H1 (cell line): Measurements from ENCODE around the gene VSIG10. TPM values are rescaled to one million over a fixed set of nuclear protein-coding genes. Genes with fewer than 3 reads are reported as not detected.

Experiments
- CTCF ChIA-PET: fragments of 300-600 bp; sonication (Branson Sonifier 250); formaldehyde crosslinking; loops from one replicate; lab custom pipeline; 2021; ENCODE audit not compliant: partially characterized antibody; lab: Charles Lee
- POLR2A ChIA-PET: fragments of 300-600 bp; sonication (Branson Sonifier 250); formaldehyde crosslinking; loops from one replicate; lab custom pipeline; 2021; ENCODE audit warnings: inconsistent platforms; ENCODE audit not compliant: partially characterized antibody; lab: Charles Lee
- DNase-seq, 2 experiments: peaks; one replicate each; pipeline versions ENCODE4 v3.0.0 to v3.0.0-alpha.2; 2010 to 2022; ENCODE audit warnings: low spot score in 2 of 2, low read depth in 1 of 2, mixed read lengths in 1 of 2
- FAIRE-seq: peaks from 2 replicates; lab custom pipeline; 2011; peaks lifted over from hg19 to GRCh38; lab: Jason Lieb, UNC
- H2AFZ ChIP-seq: 2 replicates; pipeline ENCODE4 v1.8.1; 2012; ENCODE audit warnings: low read length, inconsistent platforms
- H2AK5ac ChIP-seq: 2 replicates; pipeline ENCODE4 v1.6.1; 2013; ENCODE audit warnings: low read depth, low read length
- H2BK120ac ChIP-seq: replicated peaks from 2 replicates; pipeline ENCODE3; 2013; ENCODE audit warnings: low read depth, low read length, inconsistent platforms
- H2BK12ac ChIP-seq: 2 replicates; pipeline ENCODE4 v1.6.1; 2013; ENCODE audit warnings: low read depth, low read length
- H2BK15ac ChIP-seq: 2 replicates; pipeline ENCODE4 v1.6.1; 2013; ENCODE audit warnings: low read length
- H2BK20ac ChIP-seq: 2 replicates; pipeline ENCODE4 v1.6.1; 2013; ENCODE audit warnings: low read length
- H2BK5ac ChIP-seq: 2 replicates; pipeline ENCODE4 v1.6.1; 2013; ENCODE audit warnings: low read depth, low read length
- H3K14ac ChIP-seq: 2 replicates; pipeline ENCODE4 v1.6.1; 2013; ENCODE audit warnings: inconsistent platforms; ENCODE audit not compliant: insufficient read length
- H3K18ac ChIP-seq: 2 replicates; pipeline ENCODE4 v1.6.1; 2013; ENCODE audit warnings: low read length; ENCODE audit errors: extremely low read depth
- H3K23ac ChIP-seq: 2 replicates; pipeline ENCODE4 v1.6.1; 2013; ENCODE audit warnings: inconsistent platforms; ENCODE audit not compliant: insufficient read length
- H3K23me2 ChIP-seq: 2 replicates; pipeline ENCODE4 v1.6.1; 2013; ENCODE audit warnings: low read depth, low read length
- H3K27ac ChIP-seq: 2 replicates; pipeline ENCODE4 v1.6.1; 2011; ENCODE audit warnings: low read depth, low read length, inconsistent platforms
- H3K27me3 ChIP-seq, 4 experiments: replicated peaks in 1 of 4; 1 replicate in 1 of 4; 2 replicates in 3 of 4; pipeline versions ENCODE4 v1.6.1 to v1.8.1; 2011 to 2013; ENCODE audit warnings: low read length in 3 of 4, mild to moderate bottlenecking in 3 of 4, inconsistent platforms in 2 of 4, mixed read lengths in 2 of 4, moderate library complexity in 1 of 4; ENCODE audit not compliant: control insufficient read depth in 3 of 4, insufficient read depth in 3 of 4; ENCODE audit errors: extremely low read depth in 1 of 4
- H3K36me3 ChIP-seq, 4 experiments: 2 replicates each; pipeline versions ENCODE4 v1.6.1 to v1.8.1; 2011 to 2013; ENCODE audit warnings: mild to moderate bottlenecking in 4 of 4, low read length in 3 of 4, moderate library complexity in 2 of 4, control low read depth in 1 of 4, inconsistent platforms in 1 of 4; ENCODE audit not compliant: insufficient read depth in 4 of 4, control insufficient read depth in 2 of 4
- H3K4ac ChIP-seq: replicated peaks from 2 replicates; pipeline ENCODE3; 2013; ENCODE audit warnings: low read length, low read depth, mixed read lengths, inconsistent platforms; ENCODE audit not compliant: insufficient read length
- H3K4me1 ChIP-seq, 4 experiments: replicated peaks in 1 of 4; 1 replicate in 1 of 4; 2 replicates in 3 of 4; pipeline versions ENCODE4 v1.6.1 to v1.8.1; 2011 to 2013; ENCODE audit warnings: low read length in 3 of 4, inconsistent platforms in 2 of 4, mixed read lengths in 1 of 4; ENCODE audit not compliant: insufficient read depth in 4 of 4, control insufficient read depth in 3 of 4
- H3K4me2 ChIP-seq, 2 experiments: 2 replicates each; pipeline versions ENCODE4 v1.6.1 to v1.8.1; 2011 to 2013; ENCODE audit warnings: low read depth in 2 of 2, low read length in 2 of 2, control low read depth in 1 of 2, inconsistent platforms in 1 of 2, mild to moderate bottlenecking in 1 of 2; ENCODE audit not compliant: insufficient read depth in 1 of 2
- H3K4me3 ChIP-seq, 4 experiments: fragments of 200-600, 300-600 bp in 1 of 4; sonication (generic), shearing (Covaris generic), sonication (Bioruptor Twin) in 1 of 4; 2 replicates each; pipeline versions ENCODE4 v1.5.1 to v1.8.1; 2011 to 2016; ENCODE audit warnings: low read length in 4 of 4, low read depth in 3 of 4, control low read depth in 2 of 4, inconsistent platforms in 2 of 4, mild to moderate bottlenecking in 2 of 4, mixed read lengths in 1 of 4, moderate library complexity in 1 of 4; ENCODE audit not compliant: insufficient read depth in 2 of 4; ENCODE audit errors: extremely low read depth in 1 of 4
- H3K56ac ChIP-seq: replicated peaks from 2 replicates; pipeline ENCODE3; 2013; ENCODE audit warnings: low read depth, mild to moderate bottlenecking, mixed read lengths, low read length, inconsistent platforms; ENCODE audit not compliant: insufficient read length
- H3K79me1 ChIP-seq: 2 replicates; pipeline ENCODE4 v1.6.1; 2013; ENCODE audit warnings: low read depth, low read length, control low read depth
- H3K79me2 ChIP-seq, 2 experiments: 2 replicates each; pipeline versions ENCODE4 v1.6.1 to v1.8.1; 2012 to 2013; ENCODE audit warnings: low read length in 2 of 2, mild to moderate bottlenecking in 2 of 2, inconsistent platforms in 1 of 2; ENCODE audit not compliant: insufficient read depth in 2 of 2, control insufficient read depth in 1 of 2
- H3K9ac ChIP-seq, 4 experiments: replicated peaks in 1 of 4; 1 replicate in 1 of 4; 2 replicates in 3 of 4; pipeline versions ENCODE4 v1.6.1 to v1.8.1; 2011 to 2013; ENCODE audit warnings: low read depth in 3 of 4, low read length in 3 of 4, control low read depth in 2 of 4, mild to moderate bottlenecking in 2 of 4, moderate library complexity in 2 of 4, inconsistent platforms in 1 of 4; ENCODE audit errors: extremely low read depth in 1 of 4
- H3K9me3 ChIP-seq, 2 experiments: 2 replicates each; pipeline versions ENCODE4 v1.6.1 to v1.8.1; 2012 to 2013; ENCODE audit warnings: mild to moderate bottlenecking in 2 of 2, moderate library complexity in 2 of 2, control low read depth in 1 of 2, inconsistent platforms in 1 of 2, low read depth in 1 of 2, low read length in 1 of 2, mixed read lengths in 1 of 2; ENCODE audit not compliant: insufficient read depth in 2 of 2
- H4K20me1 ChIP-seq, 2 experiments: replicated peaks in 1 of 2; 2 replicates each; pipeline versions ENCODE3 to v1.8.1; 2011 to 2013; ENCODE audit warnings: inconsistent platforms in 2 of 2, low read length in 2 of 2, mild to moderate bottlenecking in 1 of 2; ENCODE audit not compliant: insufficient read depth in 2 of 2, control insufficient read depth in 1 of 2
- H4K5ac ChIP-seq: 2 replicates; pipeline ENCODE4 v1.6.1; 2013; ENCODE audit warnings: low read length, low read depth, mixed read lengths, inconsistent platforms; ENCODE audit not compliant: insufficient read length
- H4K8ac ChIP-seq: 2 replicates; pipeline ENCODE4 v1.8.0; 2013; ENCODE audit warnings: mild to moderate bottlenecking, moderate library complexity, low read length, inconsistent platforms; ENCODE audit not compliant: insufficient read depth; ENCODE audit errors: extremely low read depth
- H4K91ac ChIP-seq: replicated peaks from 2 replicates; pipeline ENCODE3; 2013; ENCODE audit warnings: low read length, mixed read lengths, inconsistent platforms; ENCODE audit not compliant: insufficient read length
- MAFK ChIP-seq: IDR thresholded peaks from 2 replicates; pipeline ENCODE4 v1.6.1; 2012; ENCODE audit warnings: low read depth, mild to moderate bottlenecking, improper control_type of control experiment, low read length
- SAP30 ChIP-seq: fragments of 300-600 bp; sonication (generic); IDR thresholded peaks from 2 replicates; pipeline ENCODE4 v1.7.1; 2012; ENCODE audit warnings: low read length, moderate library complexity, mild to moderate bottlenecking, inconsistent platforms; ENCODE audit not compliant: insufficient read depth, insufficient replicate concordance
- SP1 ChIP-seq: IDR thresholded peaks from 2 replicates; pipeline ENCODE4 v1.6.1; 2011; ENCODE audit warnings: low read depth, low read length
- SP2 ChIP-seq: IDR thresholded peaks from 2 replicates; pipeline ENCODE4 v1.6.1; 2012; ENCODE audit warnings: mild to moderate bottlenecking, low read length, inconsistent platforms
- TCF12 ChIP-seq: IDR thresholded peaks from 2 replicates; pipeline ENCODE4 v1.6.1; 2011; ENCODE audit warnings: low read depth, mild to moderate bottlenecking, low read length
- WGBS, 2 experiments: shearing (Covaris generic) in 1 of 2; methylation state at CpG; one replicate each; pipeline versions ENCODE4 v1.1.6 to v1.1.7; 2013 to 2015; ENCODE audit warnings: low lambda C conversion rate in 2 of 2, mixed read lengths in 2 of 2, inconsistent platforms in 1 of 2, low coverage in 1 of 2, missing lambda C conversion rate in 1 of 2; ENCODE audit not compliant: insufficient replicate concordance in 2 of 2, insufficient coverage in 1 of 2, insufficient read length in 1 of 2; ENCODE audit errors: extremely low coverage in 1 of 2, missing lambda C conversion rate in 1 of 2; 5-methylcytosine and 5-hydroxymethylcytosine counted together
- polyA plus RNA-seq, 7 experiments: library from polyadenylated mRNA; depleted of rRNA in 3 of 7; stranded (reverse) in 5 of 7; unstranded in 2 of 7; fragments of >200 nt in 5 of 7; fragments of 200-250 nt in 2 of 7; gene quantifications; 1 replicate in 5 of 7; 2 replicates in 1 of 7; 4 replicates in 1 of 7; pipeline versions ENCODE4 v1.2.1 to v1.2.3, GENCODE V29; 2011 to 2013; ENCODE audit warnings: missing spikeins in 2 of 7, mixed read lengths in 2 of 7
- total RNA-seq: library from RNA; stranded (reverse); fragmentation: NEBNext Ultra II Directional; extraction: Animal tissue kit (Norgen Biotek cat#: 25700); gene quantifications from 2 replicates; pipeline ENCODE4 v1.2.1, GENCODE V29; 2021

VSIG10 gene
- total and polyA plus RNA-seq, 2 of the 8 experiments (the other 6 are each of a cell fraction or from before 2014, with no cell fraction given): 34.4 to 93.6 TPM

DNA sequence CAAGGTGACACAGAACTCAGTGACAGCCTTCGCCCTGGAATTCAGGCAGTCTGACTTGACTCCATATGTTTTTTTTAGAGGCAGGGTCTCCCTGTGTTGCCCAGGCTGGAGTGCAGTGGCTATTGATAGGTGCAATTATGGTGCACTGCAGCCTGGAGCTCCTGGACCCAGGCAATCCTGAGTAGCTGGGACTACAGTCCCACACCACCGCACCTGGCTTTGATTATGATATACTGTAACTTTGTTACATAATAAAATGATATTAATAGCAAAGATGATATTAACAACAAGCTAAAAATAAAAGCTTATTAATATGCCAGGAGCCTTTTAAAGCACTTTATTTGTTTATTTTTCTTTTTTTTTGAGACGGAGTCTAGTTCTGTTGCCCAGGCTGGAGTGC is 9.8 kb downstream of the VSIG10 start:
- H3K9ac ChIP-seq: no peak overlapping the region
- H3K4me2 ChIP-seq: no peak overlapping the region
- no peak overlapping the region for H4K5ac ChIP-seq
- no peak overlapping the region for H2AK5ac ChIP-seq
- no peaks in the 10 kb centered on the region for H3K27me3 ChIP-seq
- no peak overlapping the region for H2BK20ac ChIP-seq
- no peak overlapping the region for H4K91ac ChIP-seq
- no peak overlapping the region for H3K4ac ChIP-seq
- H2BK120ac ChIP-seq: no peak overlapping the region
- no peak overlapping the region for H3K4me3 ChIP-seq
- H3K14ac ChIP-seq: no peak overlapping the region
- H2BK5ac ChIP-seq: no peak overlapping the region
- H3K23ac ChIP-seq: no peak overlapping the region
- peaks cover 0 to 20% of the 10 kb centered on the region in 2 experiments; a peak in 2 of 4 replicates for H3K79me2 ChIP-seq
- peaks cover 0 to 3% (median 0%) of the 10 kb centered on the region in 4 experiments; a peak in 2 of 7 replicates for H3K4me1 ChIP-seq
- H3K56ac ChIP-seq: no peak overlapping the region
- H3K27ac ChIP-seq: no peak overlapping the region
- 92% methylated on average over 3 of the region's 3 CpGs; no CpG with 5 or more reads in 1 of the 2 experiments for WGBS, 2 experiments
- ChIA-PET POLR2A (interaction anchor here (0.6 to 7.3 kb wide), 11 partner anchors 8 to 42 kb away, joined by 3 to 59 read pairs (median 5); partner anchors contain the start of genes PEBP1 and VSIG10), CTCF (interaction anchor here (0.6 to 1.4 kb wide), 9 partner anchors 10 to 1342 kb away, joined by 3 to 4 read pairs (median 3); partner anchors contain the start of gene VSIG10)
- H3K18ac ChIP-seq: no peak overlapping the region
- H3K9me3 ChIP-seq: no peaks in the 10 kb centered on the region
- no peak overlapping the region for H4K8ac ChIP-seq
- peaks cover 0 to 51% (median 22%) of the 10 kb centered on the region in 4 experiments; a peak in 5 of 8 replicates for H3K36me3 ChIP-seq
- H4K20me1 ChIP-seq: peaks cover 0 to 5% of the 10 kb centered on the region in 2 experiments
- no peak overlapping the region for H2AFZ ChIP-seq
- FAIRE-seq: no peak
- DNase-seq: no peak
- H2BK15ac ChIP-seq: no peak overlapping the region
- peaks cover 3% of the 10 kb centered on the region; the same call in 1 of the 2 replicates for H3K79me1 ChIP-seq
- H2BK12ac ChIP-seq: no peak overlapping the region
- no peaks in the 10 kb centered on the region for H3K23me2 ChIP-seq
- TF ChIP-seq SAP30: no peak
- TF ChIP-seq MAFK: no peak
- TF ChIP-seq SP2: no peak
- no peak for TF ChIP-seq SP1
- TF ChIP-seq TCF12: no peak
- TF ChIP-seq, all 59 proteins: peak for 0
